GM21723 (cell line): ENCODE data around the gene CYFIP2.

ENCODE experiments used
- ATAC-seq: cut with Tn5 transposase; IDR thresholded peaks from one replicate; pipeline ENCODE4 v1.9.1; 2021; ENCODE audit warnings: mild to moderate bottlenecking, moderate library complexity; ENCODE audit not compliant: unreplicated experiment

Gene CYFIP2

GRCh38 chr5:157253547-157253946, 12.4 kb upstream of the CYFIP2 start:
- ATAC-seq: peak; percentile 52

- no peak for ATAC-seq
Observed at GRCh38 chr5:157258450-157258849, 7.5 kb upstream of the CYFIP2 start.

- no peak for ATAC-seq
Observed at GRCh38 chr5:157259699-157260098, 6.2 kb upstream of the CYFIP2 start.

- ATAC-seq: no peak
Observed at GRCh38 chr5:157263496-157264090, 2.3 kb upstream of the CYFIP2 start.

DNA sequence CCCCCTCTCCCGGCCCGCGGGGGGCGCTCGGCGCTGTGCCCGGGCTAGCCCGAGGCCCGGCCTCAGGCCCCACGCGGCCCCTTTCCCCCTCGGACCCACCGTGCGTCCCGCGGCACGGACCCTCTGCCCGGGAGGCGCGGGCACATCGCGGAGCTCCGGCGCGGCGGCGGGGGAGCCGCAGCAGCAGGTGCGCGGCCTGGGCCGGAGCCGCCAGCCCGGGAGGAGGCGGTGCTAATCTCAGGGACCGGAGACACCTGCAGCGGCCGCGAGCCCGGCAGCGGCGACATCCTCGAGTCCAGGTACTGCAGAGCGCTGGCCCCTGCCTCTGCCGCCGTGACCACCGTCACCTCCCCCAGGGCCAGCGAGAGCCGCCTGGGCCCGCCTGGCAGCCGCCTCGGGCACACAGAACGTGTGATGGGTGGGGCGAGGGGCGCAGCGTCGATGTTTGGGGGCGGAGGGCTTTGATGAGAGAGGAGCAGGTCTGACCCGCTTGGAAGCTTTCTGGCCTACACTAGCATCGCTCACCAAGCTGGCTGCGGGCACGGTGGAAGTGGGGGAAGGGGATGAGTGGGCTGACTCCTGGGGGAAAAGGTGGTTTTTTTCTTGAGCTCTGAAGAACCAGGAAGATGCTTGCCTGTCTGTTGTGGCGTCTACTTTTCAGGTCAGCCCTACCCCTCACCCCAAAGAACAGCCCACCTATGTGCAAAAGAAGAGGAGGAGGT, 524 bp downstream of the CYFIP2 start:
- ATAC-seq: peak; percentile 52

GRCh38 chr5:157267025-157267424, 1.1 kb downstream of the CYFIP2 start:
- ATAC-seq: no peak

GRCh38 chr5:157267761-157268480, 2.0 kb downstream of the CYFIP2 start:
- ATAC-seq: no peak

DNA sequence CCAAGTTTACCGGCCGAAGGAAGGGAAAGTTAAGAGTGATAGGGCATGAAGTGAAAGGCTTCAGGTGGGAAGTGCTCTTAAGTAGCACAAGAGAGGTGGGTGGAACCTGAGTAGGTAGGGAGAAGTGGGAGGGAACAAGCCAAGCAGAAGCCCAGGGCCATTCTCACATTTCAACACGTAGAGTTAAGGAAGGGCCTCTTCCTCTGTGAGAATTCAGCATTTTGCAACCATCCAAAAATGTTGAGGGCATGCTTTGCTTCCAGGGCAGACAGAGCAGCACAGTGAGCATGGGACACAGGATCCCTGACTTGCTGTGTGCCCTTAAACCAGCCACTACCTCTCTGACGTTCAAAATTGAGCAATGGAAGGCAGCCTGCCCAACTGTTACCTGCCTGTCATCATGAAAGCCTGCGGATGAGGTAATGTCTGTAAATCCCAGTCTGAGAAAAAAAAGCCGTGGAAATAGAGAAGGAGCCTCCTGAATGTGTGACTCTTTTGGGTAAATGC, 3.3 kb downstream of the CYFIP2 start:
- no peak for ATAC-seq

DNA sequence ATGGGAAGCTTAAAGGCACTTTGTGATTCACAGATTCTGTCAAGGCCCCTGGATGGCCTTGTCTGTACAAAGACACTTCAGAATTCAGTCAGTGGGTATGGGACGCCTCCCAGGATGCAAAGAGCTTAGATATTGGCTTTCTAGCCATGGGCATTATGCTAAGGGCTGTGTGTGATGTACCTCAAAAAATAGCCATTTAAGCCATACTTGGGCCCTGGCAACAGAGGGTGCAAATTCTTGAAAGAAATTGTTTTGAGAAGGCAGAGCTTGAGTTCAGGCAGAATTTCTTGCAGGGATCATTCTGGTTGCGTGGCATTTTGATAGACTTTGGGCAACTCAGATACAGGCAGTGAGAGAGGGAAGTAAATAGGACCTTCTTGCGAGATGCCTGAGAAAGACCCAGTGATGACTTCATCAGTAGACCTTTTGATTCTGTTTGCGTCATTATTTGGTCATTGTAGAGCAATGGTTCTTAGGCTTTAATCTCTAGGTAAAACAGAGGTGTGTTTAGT, 3.9 kb downstream of the CYFIP2 start:
- ATAC-seq: no peak

- ATAC-seq: no peak
Observed at GRCh38 chr5:157270771-157271170, 4.8 kb downstream of the CYFIP2 start.

- peak; percentile 82 for ATAC-seq
Observed at GRCh38 chr5:157271740-157272271, 5.9 kb downstream of the CYFIP2 start.

GRCh38 chr5:157273131-157273556, 7.2 kb downstream of the CYFIP2 start:
- ATAC-seq: peak; percentile 59

DNA sequence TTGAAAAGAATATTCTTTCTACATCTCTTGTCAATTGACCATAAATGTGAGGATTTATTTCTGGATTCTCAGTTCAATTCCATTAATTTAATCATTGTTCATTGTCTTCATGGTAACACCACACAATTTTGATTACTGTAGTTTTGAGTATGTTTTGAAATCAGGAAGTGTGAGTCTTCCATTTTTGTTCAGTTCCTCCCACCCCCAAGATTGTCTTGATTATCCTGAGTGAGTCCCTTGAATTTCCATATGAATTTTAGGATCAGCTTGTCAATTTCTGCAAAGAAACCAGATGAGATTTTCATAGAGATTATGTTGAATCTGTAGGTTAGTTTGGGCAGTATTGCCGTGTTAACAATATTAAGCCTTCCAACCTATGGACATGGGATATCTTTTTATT, 9.5 kb downstream of the CYFIP2 start:
- ATAC-seq: no peak

GRCh38 chr5:157278319-157279037, 12.6 kb downstream of the CYFIP2 start:
- ATAC-seq: no peak

GRCh38 chr5:157279605-157280239, 13.8 kb downstream of the CYFIP2 start:
- no peak for ATAC-seq

- ATAC-seq: no peak
Observed at GRCh38 chr5:157280927-157281326, 15.0 kb downstream of the CYFIP2 start.

- ATAC-seq: no peak
Observed at GRCh38 chr5:157282150-157282549, 16.2 kb downstream of the CYFIP2 start.

GRCh38 chr5:157283434-157283833, 17.5 kb downstream of the CYFIP2 start:
- ATAC-seq: peak; percentile 99

DNA sequence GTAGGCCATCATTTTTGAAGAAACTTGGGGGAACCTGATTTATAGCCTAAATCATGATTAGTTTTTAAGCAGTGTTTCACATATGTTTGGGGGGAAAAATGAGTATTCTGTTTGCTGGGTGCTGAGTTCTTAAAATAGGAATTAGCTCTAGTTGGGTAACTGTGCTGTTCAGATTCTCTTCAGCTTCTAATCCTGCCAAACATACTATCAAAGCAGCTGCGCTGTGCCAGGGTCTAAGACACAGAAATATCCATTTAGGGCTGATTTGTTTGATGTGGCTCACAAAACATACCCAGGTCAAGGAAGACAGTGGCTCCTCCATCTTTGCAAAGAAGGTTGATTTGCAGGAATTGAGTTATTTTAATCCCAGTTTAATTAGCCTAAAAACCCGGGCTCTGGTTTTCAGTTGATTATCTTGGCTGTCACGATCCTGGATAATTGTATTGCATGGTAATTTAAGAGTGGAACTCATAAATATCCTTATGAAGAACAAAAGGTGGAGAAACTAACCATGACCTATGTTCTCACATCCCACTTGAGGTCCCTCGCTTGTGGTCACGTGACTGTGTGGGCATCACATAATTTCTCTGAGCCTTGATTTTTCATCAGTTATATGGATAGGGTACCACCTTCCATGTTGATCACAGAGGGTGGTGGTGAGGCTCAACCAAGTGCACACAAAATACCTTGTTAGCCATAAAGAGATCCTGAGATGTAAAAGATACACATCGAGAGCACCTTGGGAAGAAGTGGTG, 18.7 kb downstream of the CYFIP2 start:
- ATAC-seq: no peak
